Measurements from ENCODE around the gene AAGAB. TPM values are rescaled to one million over a fixed set of nuclear protein-coding genes. Genes with fewer than 3 reads are reported as not detected.
A peak's percentile ranks its signal among the peaks of the same experiment; 100 is the strongest.
"Not testable (repeated sequence)": the region's sequence is repeated elsewhere in the genome, so short reads cannot be mapped to it uniquely, and the experiment has no call there.

AAGAB gene
- total RNA-seq, 2 donors from 2014 or later = 32.8 to 52.0 TPM

DNA sequence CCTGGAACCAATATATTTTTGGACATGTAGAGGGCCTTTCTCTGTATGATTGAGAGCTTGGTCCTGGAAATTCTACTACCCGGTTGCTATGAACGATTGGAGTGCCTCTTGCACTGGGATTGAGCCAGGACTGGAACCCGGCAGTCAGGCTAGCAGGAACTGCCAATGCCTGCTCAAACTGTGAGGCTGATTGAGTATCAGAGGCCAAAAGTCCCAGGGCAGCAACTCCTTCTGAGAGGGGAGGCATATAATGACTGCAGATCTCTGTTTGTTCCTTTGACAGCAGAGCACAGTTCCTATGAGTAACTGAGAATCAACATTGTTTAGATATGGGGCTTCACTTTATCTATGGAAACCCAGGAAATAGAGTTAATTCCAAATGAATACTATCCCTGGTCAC lies 13.0 kb upstream of the AAGAB start:
- H3K4me1 Mint-ChIP-seq = no peaks in the 10 kb centered on the region
- ATAC-seq (replicated peaks) = no peak
- no peak overlapping the region for H3K4me3 Mint-ChIP-seq
- no peaks in the 10 kb centered on the region for H3K36me3 Mint-ChIP-seq (ENCODE audit: low read depth)
- no peaks in the 10 kb centered on the region for H3K9me3 Mint-ChIP-seq
- no peaks in the 10 kb centered on the region for H3K27me3 Mint-ChIP-seq
- H3K27ac Mint-ChIP-seq = no peak overlapping the region

DNA sequence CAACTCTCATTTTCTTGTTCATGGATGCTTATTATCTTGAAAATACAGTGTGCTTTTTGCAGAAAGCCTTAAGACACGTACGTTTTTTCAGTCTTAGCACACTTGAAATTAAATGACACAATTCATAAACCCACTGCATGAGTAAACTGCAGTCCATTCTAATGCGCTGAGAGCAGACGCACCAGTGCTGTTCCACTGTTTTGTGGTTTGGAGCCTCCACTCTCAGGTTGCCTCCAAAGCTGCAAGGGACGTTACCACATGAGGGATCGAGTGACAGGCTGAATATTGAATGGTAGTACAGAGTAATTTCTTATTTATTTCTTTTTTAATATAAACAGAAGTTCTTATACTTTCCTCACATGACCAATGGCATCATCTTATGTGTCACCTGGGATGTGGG lies 12.4 kb upstream of the AAGAB start:
- H3K36me3 Mint-ChIP-seq (ENCODE audit: low read depth) = no peaks in the 10 kb centered on the region
- no peak overlapping the region for H3K27ac Mint-ChIP-seq
- no peaks in the 10 kb centered on the region for H3K27me3 Mint-ChIP-seq
- ATAC-seq (replicated peaks) = no peak
- no peaks in the 10 kb centered on the region for H3K4me1 Mint-ChIP-seq
- no peaks in the 10 kb centered on the region for H3K9me3 Mint-ChIP-seq
- no peak overlapping the region for H3K4me3 Mint-ChIP-seq

DNA sequence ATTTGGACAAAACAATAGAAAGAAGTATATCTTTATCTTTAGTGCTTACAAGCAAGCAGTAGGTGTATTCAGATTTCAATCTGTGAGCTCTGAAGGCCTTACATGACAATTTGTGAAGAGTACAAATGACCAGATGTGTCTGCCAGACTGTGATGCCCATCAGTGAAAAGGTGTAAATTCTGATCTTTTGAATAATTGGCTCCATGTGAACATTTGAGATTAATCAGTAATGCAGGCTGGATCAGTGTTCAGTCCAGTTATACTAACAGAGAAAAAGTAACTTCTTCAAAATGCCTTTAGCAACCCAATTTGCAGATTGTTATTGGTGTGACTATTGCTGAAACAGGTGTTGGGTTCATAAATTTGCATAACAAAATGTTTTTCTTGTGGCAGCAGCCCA lies 5.3 kb upstream of the AAGAB start:
- Mint-ChIP-seq H3K4me3 (no peak overlapping the region), H3K36me3 (ENCODE audit: low read depth) (peaks cover 2% of the 10 kb centered on the region), H3K27me3 (no peaks in the 10 kb centered on the region), H3K27ac (no peak overlapping the region), H3K9me3 (no peaks in the 10 kb centered on the region), H3K4me1 (peaks cover 4% of the 10 kb centered on the region)
- no peak for ATAC-seq (replicated peaks)

DNA sequence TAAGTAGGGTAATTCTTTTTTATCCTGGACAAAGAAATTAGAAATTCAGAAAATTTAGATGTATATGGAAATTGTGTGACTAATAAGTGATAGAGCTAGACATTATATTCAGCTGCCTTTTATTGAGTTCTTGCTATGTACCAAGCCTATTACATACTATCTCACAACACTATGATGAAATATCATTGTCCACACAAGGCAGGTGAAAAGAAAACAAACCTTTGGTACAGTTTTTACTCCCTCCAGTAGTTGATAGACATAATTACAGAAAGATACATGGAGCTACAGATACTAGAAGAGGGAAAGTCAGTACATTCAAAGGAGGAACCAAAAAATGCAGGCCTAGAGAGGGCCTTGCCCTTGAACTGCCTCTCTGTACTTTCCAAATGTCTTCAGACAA lies 4.9 kb upstream of the AAGAB start:
- no peaks in the 10 kb centered on the region for H3K9me3 Mint-ChIP-seq
- peaks cover 4% of the 10 kb centered on the region for H3K4me1 Mint-ChIP-seq
- no peaks in the 10 kb centered on the region for H3K27me3 Mint-ChIP-seq
- no peak for ATAC-seq (replicated peaks)
- H3K4me3 Mint-ChIP-seq = no peak overlapping the region
- no peak overlapping the region for H3K27ac Mint-ChIP-seq
- peaks cover 5% of the 10 kb centered on the region for H3K36me3 Mint-ChIP-seq (ENCODE audit: low read depth)

DNA sequence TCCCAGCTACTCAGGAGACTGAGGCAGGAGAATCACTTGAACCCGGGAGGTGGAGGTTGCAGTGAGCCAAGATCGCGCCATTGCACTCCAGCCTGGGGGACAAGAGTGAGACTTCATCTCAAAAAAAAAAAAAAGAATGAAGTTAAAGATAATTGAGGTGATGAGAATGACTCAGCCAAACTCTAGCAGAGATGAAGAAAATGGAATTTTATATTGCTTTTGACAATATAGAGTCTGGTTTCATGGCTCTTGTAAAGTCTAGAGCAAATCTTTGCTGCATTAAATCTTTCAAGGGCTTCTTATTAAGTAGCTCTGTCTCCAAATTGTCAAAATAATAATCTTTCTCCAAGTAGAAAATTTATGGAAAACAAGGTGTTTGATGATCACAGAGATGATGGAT lies 4.0 kb upstream of the AAGAB start:
- not testable (repeated sequence) for H3K9me3 Mint-ChIP-seq; ATAC-seq (replicated peaks); H3K36me3 Mint-ChIP-seq (ENCODE audit: low read depth); H3K27ac Mint-ChIP-seq; H3K27me3 Mint-ChIP-seq; H3K4me1 Mint-ChIP-seq; H3K4me3 Mint-ChIP-seq

DNA sequence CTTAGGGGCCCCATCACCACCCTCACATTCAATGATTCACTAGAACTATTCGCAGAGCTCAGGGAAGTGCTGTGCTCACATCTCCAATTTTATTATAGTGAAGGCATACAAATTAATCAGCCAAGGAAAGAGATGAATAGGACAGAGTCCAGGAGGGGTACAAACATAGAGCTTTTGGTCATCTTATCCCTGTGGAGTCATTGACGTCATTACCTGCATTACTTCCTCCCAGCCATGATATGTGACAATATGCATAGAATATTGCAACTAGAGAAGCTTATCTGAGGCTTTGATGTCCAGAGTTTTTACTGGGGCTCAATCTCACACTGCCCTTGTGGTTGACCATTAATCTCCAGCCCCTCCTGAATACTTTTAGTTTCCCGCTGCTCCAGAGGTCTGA lies 1.6 kb upstream of the AAGAB start:
- Mint-ChIP-seq H3K27me3 (no peaks in the 10 kb centered on the region), H3K4me1 (peaks cover 22% of the 10 kb centered on the region), H3K36me3 (ENCODE audit: low read depth) (peaks cover 14% of the 10 kb centered on the region), H3K9me3 (no peaks in the 10 kb centered on the region), H3K27ac (no peak overlapping the region), H3K4me3 (peak overlapping the region; percentile 98)
- no peak for ATAC-seq (replicated peaks)

DNA sequence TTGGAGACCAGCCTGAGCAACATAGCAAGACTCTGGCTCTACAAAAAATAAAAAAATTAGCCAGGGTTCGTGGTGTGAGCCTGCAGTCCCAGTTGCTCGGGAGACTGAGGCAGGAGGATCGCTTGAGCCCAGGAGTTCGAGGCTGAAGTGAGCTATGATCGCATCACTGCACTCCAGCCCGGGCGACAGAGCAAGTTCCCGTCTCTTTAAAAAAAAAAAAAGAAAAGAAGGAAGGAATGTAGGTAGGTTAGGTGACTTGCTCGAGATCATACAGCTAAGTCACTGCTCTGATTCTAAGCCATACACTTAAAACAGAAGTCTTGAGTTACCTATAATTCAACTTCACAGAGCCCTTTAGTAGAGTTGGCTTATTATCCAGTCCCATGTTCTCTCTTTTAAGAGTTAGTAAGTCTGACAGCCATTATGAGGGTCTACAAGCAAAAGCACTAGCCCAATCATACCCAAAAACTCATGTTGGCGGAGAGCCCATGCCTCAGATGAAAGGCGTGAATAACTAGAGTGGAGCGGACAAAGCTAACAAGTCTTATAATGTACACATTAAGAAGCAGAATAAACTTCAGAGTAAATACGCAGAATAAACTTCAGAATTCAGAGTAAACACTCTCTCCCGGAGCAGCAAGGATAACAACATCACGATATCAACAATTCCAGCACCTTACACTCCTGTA lies 768 bp downstream of the AAGAB start:
- Mint-ChIP-seq H3K4me3 (peak overlapping the region; percentile 98), H3K27me3 (no peaks in the 10 kb centered on the region), H3K4me1 (peaks cover 27% of the 10 kb centered on the region), H3K36me3 (ENCODE audit: low read depth) (peaks cover 17% of the 10 kb centered on the region), H3K9me3 (no peaks in the 10 kb centered on the region), H3K27ac (peak overlapping the region; percentile 99)
- no peak for ATAC-seq (replicated peaks)

DNA sequence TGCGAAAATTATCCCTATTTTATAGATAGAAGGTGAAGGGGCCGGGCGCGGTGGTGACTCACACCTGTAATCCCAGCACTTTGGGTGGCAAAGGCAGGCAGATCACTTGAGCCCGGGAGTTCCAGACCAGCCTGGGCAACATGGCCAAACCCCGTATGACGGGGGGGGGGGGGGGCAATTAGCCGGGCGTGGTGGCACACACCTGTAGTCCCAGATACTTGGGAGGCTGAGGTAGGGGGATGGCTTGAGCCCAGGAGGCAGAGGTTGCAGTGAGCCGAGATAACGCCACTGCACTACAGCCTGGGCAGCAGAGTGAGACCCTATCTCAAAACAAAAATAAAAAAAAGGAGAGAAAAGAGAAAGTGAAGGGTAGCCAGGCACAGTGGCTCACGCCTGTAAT lies 1.4 kb downstream of the AAGAB start:
- Mint-ChIP-seq H3K4me3 (peak overlapping the region; percentile 98), H3K4me1 (peaks cover 30% of the 10 kb centered on the region), H3K27me3 (no peaks in the 10 kb centered on the region), H3K9me3 (no peaks in the 10 kb centered on the region), H3K27ac (peak overlapping the region; percentile 99), H3K36me3 (ENCODE audit: low read depth) (peaks cover 21% of the 10 kb centered on the region)
- no peak for ATAC-seq (replicated peaks)

DNA sequence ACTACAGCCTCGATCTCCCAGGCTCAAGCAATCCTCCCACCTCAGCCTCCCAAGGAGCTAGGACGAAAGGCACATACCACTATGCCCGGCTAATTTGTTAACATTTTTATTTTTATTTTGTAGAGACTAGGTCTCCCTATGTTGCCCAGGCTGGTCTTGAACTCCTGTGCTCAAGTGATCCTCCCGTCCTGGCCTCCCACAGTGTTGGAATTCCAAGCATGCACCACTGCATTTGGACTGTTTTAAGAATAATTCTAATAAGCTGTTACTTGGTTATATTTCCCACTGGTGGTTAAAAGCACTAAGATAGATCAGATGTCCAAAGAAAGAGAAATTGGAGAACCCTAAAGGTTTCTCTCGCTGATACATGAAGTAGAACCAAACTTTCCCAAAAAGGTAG lies 3.1 kb downstream of the AAGAB start:
- Mint-ChIP-seq H3K4me1 (peaks cover 37% of the 10 kb centered on the region), H3K36me3 (ENCODE audit: low read depth) (peaks cover 39% of the 10 kb centered on the region), H3K9me3 (no peaks in the 10 kb centered on the region), H3K27ac (no peak overlapping the region), H3K4me3 (no peak overlapping the region), H3K27me3 (no peaks in the 10 kb centered on the region)
- no peak for ATAC-seq (replicated peaks)

DNA sequence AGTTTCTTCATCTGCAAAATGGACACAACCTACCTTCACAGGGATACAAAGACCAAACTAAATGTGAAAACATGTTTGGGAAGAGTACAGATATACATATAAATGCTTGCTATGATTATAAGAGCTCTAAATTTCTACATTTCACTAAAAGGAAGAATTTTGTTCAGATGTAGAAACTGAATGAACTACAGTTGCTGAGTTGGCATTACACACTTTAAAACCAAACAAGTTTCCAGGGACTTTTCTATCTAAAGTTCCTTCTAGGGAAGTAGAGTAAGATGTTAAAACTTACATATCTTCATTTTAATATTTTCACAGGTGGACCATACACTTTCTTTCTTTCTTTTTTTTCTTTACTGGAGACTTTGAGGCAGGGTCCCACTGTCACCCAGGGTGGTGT lies 4.6 kb downstream of the AAGAB start:
- Mint-ChIP-seq H3K36me3 (ENCODE audit: low read depth) (peaks cover 51% of the 10 kb centered on the region), H3K4me1 (peaks cover 38% of the 10 kb centered on the region), H3K27ac (peak overlapping the region; percentile 4), H3K4me3 (no peak overlapping the region), H3K9me3 (no peaks in the 10 kb centered on the region), H3K27me3 (no peaks in the 10 kb centered on the region)
- ATAC-seq (replicated peaks) = no peak

DNA sequence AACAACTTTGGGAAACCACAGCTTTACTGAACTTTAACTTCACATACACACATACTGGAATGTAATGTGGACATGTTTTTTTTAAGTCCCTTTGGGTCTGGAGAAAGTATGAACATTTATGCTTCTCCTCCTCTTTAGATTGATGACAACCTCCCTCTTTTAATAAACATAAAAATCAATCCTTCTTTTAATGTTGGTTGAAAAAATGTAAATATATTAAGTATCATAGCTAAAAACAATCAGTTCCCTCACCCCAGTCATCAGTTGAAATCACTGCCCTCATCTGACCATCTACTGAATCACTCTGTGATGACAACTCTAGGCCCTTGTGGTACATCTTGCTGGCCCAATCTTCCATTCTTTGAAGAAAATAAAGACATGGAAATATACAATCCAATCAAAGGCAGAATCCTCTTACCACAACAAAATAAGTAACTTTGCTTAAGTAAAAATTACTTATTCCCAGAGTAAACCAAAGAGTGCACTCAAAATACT lies 6.4 kb downstream of the AAGAB start:
- Mint-ChIP-seq H3K4me1 (peaks cover 42% of the 10 kb centered on the region), H3K27me3 (no peaks in the 10 kb centered on the region)

DNA sequence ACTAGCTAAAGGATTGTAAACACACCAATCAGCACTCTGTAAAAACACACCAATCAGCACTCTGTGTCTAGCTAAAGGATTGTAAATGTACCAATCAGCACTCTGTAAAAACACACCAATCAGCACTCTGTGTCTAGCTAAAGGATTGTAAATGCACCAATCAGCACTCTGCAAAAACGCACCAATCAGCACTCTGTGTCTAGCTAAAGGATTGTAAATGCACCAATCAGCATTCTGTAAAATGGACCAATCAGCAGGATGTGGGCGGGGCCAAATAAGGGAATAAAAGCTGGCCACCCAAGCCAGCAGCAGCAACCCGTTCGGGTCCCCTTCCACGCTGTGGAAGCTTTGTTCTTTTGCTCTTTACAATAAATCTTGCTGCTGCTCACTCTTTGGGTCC lies 7.9 kb downstream of the AAGAB start:
- H3K36me3 Mint-ChIP-seq (ENCODE audit: low read depth) = peaks cover 46% of the 10 kb centered on the region
- not testable (repeated sequence) for ATAC-seq (replicated peaks); H3K27me3 Mint-ChIP-seq; H3K9me3 Mint-ChIP-seq; H3K4me3 Mint-ChIP-seq; H3K27ac Mint-ChIP-seq
- peaks cover 40% of the 10 kb centered on the region for H3K4me1 Mint-ChIP-seq

More for the DNA sequence above, 6.4 kb downstream of the AAGAB start:
- peak; percentile 73 for ATAC-seq (replicated peaks)
- H3K9me3 Mint-ChIP-seq = no peaks in the 10 kb centered on the region
- peak overlapping the region; percentile 50 for H3K27ac Mint-ChIP-seq
- peak overlapping the region; percentile 34 for H3K4me3 Mint-ChIP-seq
- peaks cover 51% of the 10 kb centered on the region for H3K36me3 Mint-ChIP-seq (ENCODE audit: low read depth)

DNA sequence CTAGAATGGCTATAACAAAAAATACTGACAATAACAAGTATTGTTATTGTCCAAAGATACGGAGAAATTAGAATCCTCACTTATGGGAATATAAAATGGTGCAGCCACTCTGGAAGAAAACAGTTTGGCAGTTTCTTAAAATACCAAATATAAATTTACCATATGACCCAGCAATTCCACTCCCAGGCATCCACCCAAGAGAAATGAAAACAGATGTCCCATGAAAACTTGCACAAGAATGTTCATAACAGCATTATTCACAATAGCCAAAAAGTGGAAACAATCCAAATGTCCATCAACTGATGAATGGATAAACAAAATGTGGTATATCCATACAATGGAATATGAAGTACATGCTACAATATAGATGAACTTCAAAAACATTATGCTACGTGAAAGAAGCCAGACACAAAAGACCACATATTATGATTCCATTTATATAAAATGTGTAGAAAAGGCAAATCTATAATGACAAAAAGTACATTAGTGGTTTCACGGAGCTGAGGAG lies 9.4 kb downstream of the AAGAB start:
- peaks cover 42% of the 10 kb centered on the region for H3K36me3 Mint-ChIP-seq (ENCODE audit: low read depth)
- no peak for ATAC-seq (replicated peaks)
- H3K27ac Mint-ChIP-seq = no peak overlapping the region
- no peak overlapping the region for H3K4me3 Mint-ChIP-seq
- no peaks in the 10 kb centered on the region for H3K27me3 Mint-ChIP-seq
- no peaks in the 10 kb centered on the region for H3K9me3 Mint-ChIP-seq
- H3K4me1 Mint-ChIP-seq = peaks cover 49% of the 10 kb centered on the region

DNA sequence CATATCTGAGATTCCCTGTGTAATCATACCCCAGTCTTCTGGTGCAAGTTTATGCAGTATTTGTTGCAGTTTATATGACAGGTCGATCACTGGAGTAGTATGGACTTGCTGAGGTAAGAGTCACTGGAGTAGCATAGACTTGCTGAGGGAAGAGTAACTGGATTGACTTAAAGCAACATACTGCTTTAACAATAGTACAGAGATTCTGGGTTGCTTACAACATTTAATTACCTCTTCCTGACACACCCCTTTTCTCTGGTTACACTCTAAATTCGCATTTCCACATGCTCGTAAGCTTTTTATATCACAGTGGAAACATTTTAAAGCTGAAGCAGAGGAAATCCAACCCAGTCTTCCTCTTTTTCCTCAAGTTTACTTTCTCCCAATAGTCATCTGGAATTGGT lies 11.8 kb downstream of the AAGAB start:
- no peak for ATAC-seq (replicated peaks)
- peaks cover 31% of the 10 kb centered on the region for H3K36me3 Mint-ChIP-seq (ENCODE audit: low read depth)
- no peaks in the 10 kb centered on the region for H3K27me3 Mint-ChIP-seq
- peaks cover 44% of the 10 kb centered on the region for H3K4me1 Mint-ChIP-seq
- no peak overlapping the region for H3K27ac Mint-ChIP-seq
- peak overlapping the region; percentile 36 for H3K4me3 Mint-ChIP-seq
- no peaks in the 10 kb centered on the region for H3K9me3 Mint-ChIP-seq

DNA sequence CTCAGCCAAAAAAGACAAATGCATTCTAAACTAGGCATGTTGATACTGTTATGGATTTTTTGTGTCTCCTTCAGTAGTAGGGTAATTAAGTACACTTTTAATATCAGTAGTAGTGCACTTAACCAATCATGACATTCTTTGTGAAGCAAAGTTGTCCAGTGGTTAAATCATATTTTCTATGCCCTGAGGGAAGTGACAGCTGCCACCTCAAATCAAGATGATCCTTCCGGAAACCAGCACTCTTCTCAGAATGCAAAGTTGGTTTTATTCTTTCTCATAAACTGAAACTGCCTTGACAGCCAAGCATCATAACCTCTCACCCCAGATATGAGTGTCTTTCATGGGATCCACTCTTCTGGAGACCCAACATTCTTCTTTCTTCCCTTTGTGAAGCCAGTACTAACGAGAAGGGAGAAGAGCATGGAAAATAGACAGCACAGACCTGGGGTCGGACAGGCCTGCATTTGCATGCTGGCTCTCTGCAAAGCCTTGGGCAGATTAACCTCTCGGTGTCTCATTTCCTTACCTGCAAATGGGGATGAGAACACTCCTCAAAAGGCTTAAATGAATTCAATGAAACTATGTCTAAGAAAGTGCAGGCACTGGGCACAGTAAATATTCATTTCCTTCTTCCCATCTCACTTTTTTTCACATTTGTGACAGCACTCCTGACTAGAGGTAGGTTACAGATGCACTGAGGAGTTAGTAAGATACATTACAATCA lies 13.2 kb downstream of the AAGAB start:
- Mint-ChIP-seq H3K27me3 (no peaks in the 10 kb centered on the region), H3K27ac (peak overlapping the region; percentile 89), H3K9me3 (no peaks in the 10 kb centered on the region), H3K4me3 (peak overlapping the region; percentile 71), H3K36me3 (ENCODE audit: low read depth) (peaks cover 19% of the 10 kb centered on the region), H3K4me1 (peaks cover 38% of the 10 kb centered on the region)
- peak; percentile 88 for ATAC-seq (replicated peaks)

Measured in activated T-helper 17 cell treated with anti-CD3 and anti-CD28 coated beads, Interleukin-2, amount 50 U/mL, for 72 hours (primary cell).